ENCODE measurements around the gene RIN3. TPM values are rescaled to one million over a fixed set of nuclear protein-coding genes. Genes with fewer than 3 reads are reported as not detected.

RIN3 gene
- total RNA-seq, 1 donor: 7.3 TPM

GRCh38 chr14:92499234-92499633 is 14.3 kb upstream of the RIN3 start:
- no peak for TF ChIP-seq CTCF (IDR thresholded peaks at IDR 0.05; ENCODE audit: insufficient read depth, low read depth, low read length)
- DNase-seq (ENCODE audit: low read depth): no peak
- H3K4me3 ChIP-seq (ENCODE audit: low read depth, low read length): no peak overlapping the region

DNA sequence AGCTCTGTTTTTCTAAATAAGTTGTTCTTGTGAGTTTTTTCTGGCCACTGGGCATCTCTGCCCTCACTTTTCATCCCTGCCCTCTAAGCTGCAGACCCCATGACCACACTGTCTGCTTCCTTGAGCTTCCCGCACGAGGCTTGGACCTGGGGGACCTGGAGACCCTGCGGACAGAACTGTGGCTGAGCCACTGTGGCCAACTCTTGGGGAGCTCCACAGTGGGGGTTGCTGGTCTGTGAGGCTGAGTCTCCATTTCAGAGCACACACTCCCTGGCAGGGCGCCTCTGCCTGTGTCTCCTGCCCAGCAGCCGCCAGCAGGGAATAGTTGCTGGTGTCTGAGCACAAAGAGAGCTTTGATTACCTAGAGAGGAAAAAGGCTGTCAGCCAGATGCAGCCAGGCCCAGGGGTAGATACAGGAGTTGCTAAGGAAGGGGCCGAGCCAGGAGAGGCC is 13.1 kb upstream of the RIN3 start:
- TF ChIP-seq CTCF (IDR thresholded peaks at IDR 0.05; ENCODE audit: insufficient read depth, low read depth, low read length): no peak
- no peak for DNase-seq (ENCODE audit: low read depth)
- H3K4me3 ChIP-seq (ENCODE audit: low read depth, low read length): no peak overlapping the region

DNA sequence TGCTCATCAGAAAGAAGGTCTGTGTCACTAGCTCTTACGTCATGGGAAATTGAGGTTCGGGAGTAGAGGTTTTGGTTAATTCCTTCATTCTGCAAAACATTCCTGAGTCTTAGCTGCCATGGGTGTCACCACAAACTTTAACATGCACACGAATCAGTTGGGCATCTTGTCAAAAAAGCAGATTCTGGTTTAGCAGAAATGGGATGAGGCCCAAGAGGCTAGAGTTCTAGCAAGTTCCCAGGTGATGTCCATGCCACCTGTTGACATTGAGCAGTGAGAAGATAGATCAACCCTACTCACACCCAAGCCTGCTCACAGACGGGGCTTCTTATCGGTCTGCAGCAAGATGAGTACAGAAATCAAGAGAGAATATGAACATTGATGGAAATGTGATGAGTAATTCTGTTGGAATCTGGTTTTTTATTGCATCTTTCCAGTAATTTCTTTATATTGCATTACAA is 11.7 kb upstream of the RIN3 start:
- no peak for TF ChIP-seq CTCF (IDR thresholded peaks at IDR 0.05; ENCODE audit: insufficient read depth, low read depth, low read length)
- no peak overlapping the region for H3K4me3 ChIP-seq (ENCODE audit: low read depth, low read length)
- peak; percentile 60 for DNase-seq (ENCODE audit: low read depth)

- DNase-seq (ENCODE audit: low read depth): no peak
- H3K4me3 ChIP-seq (ENCODE audit: low read depth, low read length): no peak overlapping the region
- TF ChIP-seq CTCF (IDR thresholded peaks at IDR 0.05; ENCODE audit: insufficient read depth, low read depth, low read length): no peak
These were observed 10.9 kb upstream of the RIN3 start for GRCh38 chr14:92502541-92503286.

GRCh38 chr14:92503756-92504491 is 9.7 kb upstream of the RIN3 start:
- no peak overlapping the region for H3K4me3 ChIP-seq (ENCODE audit: low read depth, low read length)
- DNase-seq (ENCODE audit: low read depth): peak; percentile 66

DNA sequence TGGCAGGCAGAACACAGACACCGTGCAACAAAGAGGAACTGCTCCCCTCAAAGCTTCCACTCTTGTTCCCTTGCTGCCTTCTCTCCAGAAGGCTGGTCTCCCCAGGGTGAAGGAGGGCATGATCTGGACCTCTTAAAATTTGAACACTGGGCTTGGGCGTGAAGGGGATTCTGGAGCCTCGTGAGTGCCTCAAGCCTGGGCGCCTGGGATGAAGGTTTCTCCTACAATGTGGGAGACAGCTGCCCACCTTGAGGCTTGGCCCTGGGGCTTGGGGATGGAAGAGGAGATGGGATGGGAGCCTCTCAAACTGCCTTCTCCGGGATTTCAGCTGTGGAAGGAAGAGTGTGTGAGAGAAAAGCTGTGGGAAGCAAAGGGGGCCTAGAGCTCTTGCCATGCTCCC is 7.8 kb upstream of the RIN3 start:
- TF ChIP-seq CTCF (IDR thresholded peaks at IDR 0.05; ENCODE audit: insufficient read depth, low read depth, low read length): no peak
- no peak overlapping the region for H3K4me3 ChIP-seq (ENCODE audit: low read depth, low read length)
- DNase-seq (ENCODE audit: low read depth): no peak

More at GRCh38 chr14:92503756-92504491, 9.7 kb upstream of the RIN3 start:
- TF ChIP-seq CTCF (IDR thresholded peaks at IDR 0.05; ENCODE audit: insufficient read depth, low read depth, low read length): no peak

Data from fibroblast of villous mesenchyme (primary cell).